Measurements from ENCODE around the gene OOSP2. TPM values are rescaled to one million over a fixed set of nuclear protein-coding genes. Genes with fewer than 3 reads are reported as not detected.
"Not testable (repeated sequence)": the region's sequence is repeated elsewhere in the genome, so short reads cannot be mapped to it uniquely, and the experiment has no call there.

The OOSP2 gene
- total RNA-seq, 1 experiment from 2014 or later = not detected

DNA sequence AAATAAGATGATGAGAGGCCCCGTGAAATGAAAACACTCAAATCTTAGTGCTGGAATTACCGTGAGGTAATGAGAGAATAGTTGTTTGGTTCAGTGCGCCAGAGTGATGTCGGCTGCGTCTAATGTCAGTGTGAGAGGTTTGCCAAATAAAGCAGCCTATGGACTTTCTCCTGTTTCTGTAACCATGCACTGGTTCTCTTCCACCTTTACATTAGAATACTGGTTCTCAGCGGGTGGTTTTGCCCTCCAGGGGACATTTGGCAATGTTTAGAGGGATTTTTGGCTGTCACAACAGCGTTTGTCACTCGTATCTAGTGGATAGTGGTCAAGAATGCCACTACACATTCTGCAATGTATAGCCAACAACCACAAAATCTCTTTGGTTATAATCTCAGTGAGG is 22.2 kb upstream of the OOSP2 start:
- H3K36me3 ChIP-seq (ENCODE audit: control insufficient read depth, insufficient read depth, low read length) = no peaks in the 10 kb centered on the region
- ATAC-seq (no peak), DNase-seq (ENCODE audit: low read depth, low spot score) (no peak)
- H3K4me3 ChIP-seq (ENCODE audit: low read depth in 2 of 2, low read length in 2 of 2) = no peak overlapping the region
- no peaks in the 10 kb centered on the region for H3K4me1 ChIP-seq (ENCODE audit: control insufficient read depth, insufficient read depth, low read length)
- TF ChIP-seq POLR2AphosphoS5 (IDR thresholded peaks at IDR 0.05; ENCODE audit: low read depth, low read length) = no peak
- H3K27ac ChIP-seq (ENCODE audit: low read length) = no peak overlapping the region
- no peaks in the 10 kb centered on the region for H3K27me3 ChIP-seq (ENCODE audit: control insufficient read depth, insufficient read depth, low read length)
- H3K9me3 ChIP-seq (ENCODE audit: control insufficient read depth, insufficient read depth, low read depth, low read length) = no peaks in the 10 kb centered on the region
- ChIA-PET POLR2A (no interaction called here), CTCF (no interaction called here)
- intact Hi-C loops (cut with micrococcal nuclease; ENCODE audit: unreplicated experiment) (no loop called here), in situ Hi-C loops (cut with HindIII; ENCODE audit: low pct_unique_long_range_greater_than_20kb, low sequenced_read_pairs) (no loop called here)
- BruUV-seq (replicated peaks) = no TSS peak

DNA sequence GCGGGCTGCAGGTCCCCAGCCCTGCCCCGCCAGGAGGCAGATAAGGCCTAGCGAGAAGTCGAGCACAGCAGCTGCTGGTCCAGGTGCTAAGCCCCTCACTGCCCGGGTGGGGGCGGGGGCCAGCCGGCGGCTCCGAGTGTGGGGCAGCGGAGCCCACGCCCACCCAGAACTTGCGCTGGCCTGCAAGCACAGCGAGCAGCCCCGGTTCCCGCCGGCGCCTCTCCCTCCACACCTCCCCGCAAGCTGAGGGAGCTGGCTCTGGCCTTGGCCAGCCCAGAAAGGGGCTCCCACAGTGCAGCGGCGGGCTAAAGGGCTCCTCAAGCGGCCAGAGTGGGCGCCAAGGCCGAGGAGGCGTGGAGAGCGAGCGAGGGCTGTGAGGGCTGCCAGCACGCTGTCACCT is 19.8 kb upstream of the OOSP2 start:
- H3K4me1 ChIP-seq (ENCODE audit: control insufficient read depth, insufficient read depth, low read length); POLR2A ChIA-PET; H3K4me3 ChIP-seq (ENCODE audit: low read depth in 2 of 2, low read length in 2 of 2); in situ Hi-C loops (cut with HindIII; ENCODE audit: low pct_unique_long_range_greater_than_20kb, low sequenced_read_pairs); H3K36me3 ChIP-seq (ENCODE audit: control insufficient read depth, insufficient read depth, low read length); H3K9me3 ChIP-seq (ENCODE audit: control insufficient read depth, insufficient read depth, low read depth, low read length); intact Hi-C loops (cut with micrococcal nuclease; ENCODE audit: unreplicated experiment); BruUV-seq (replicated peaks); DNase-seq (ENCODE audit: low read depth, low spot score); CTCF ChIA-PET; ATAC-seq; H3K27ac ChIP-seq (ENCODE audit: low read length); H3K27me3 ChIP-seq (ENCODE audit: control insufficient read depth, insufficient read depth, low read length): not testable (repeated sequence)

DNA sequence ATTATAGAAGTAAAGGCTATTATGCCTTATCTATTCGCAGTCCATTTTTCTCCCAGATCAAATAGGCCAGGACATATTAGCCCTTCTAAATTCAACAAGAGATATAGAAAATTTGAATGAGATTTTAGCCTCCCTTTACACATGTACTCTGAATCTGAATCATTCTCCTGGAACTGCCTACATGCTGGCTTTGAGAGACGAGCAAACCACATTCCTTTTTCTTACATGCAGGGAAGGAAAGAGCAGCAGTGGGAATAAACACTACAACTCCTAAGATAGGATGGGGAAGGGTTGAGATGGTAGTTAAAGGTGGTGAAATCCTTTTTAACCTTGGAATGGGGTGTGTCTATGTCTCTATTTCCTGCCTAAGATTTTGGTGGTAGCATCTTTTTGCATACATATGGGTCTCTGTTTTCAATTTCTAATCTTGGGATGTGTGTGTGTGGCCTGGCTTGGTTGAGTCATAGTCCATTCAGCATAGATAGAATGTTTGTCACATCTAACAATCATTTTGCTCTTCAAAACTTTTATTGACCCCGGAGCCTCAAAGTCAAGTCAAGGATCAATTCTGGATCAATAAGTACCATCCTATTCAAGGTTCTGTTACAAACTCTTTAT is 11.1 kb upstream of the OOSP2 start:
- intact Hi-C loops (cut with micrococcal nuclease; ENCODE audit: unreplicated experiment) = no loop called here
- CTCF ChIA-PET = no interaction called here
- Histone ChIP-seq H3K9me3 (ENCODE audit: control insufficient read depth, insufficient read depth, low read depth, low read length) (no peaks in the 10 kb centered on the region), H3K36me3 (ENCODE audit: control insufficient read depth, insufficient read depth, low read length) (no peaks in the 10 kb centered on the region), H3K4me1 (ENCODE audit: control insufficient read depth, insufficient read depth, low read length) (no peaks in the 10 kb centered on the region), H3K27me3 (ENCODE audit: control insufficient read depth, insufficient read depth, low read length) (peaks cover 2% of the 10 kb centered on the region; the same call in 1 of the 2 replicates), H3K27ac (ENCODE audit: low read length) (no peak overlapping the region), H3K4me3 (ENCODE audit: low read depth in 2 of 2, low read length in 2 of 2) (no peak overlapping the region)
- DNase-seq (ENCODE audit: low read depth, low spot score) = no peak
- in situ Hi-C loops (cut with HindIII; ENCODE audit: low pct_unique_long_range_greater_than_20kb, low sequenced_read_pairs) = no loop called here
- no peak for ATAC-seq
- BruUV-seq (replicated peaks) = no TSS peak
- TF ChIP-seq, protein P1, sequence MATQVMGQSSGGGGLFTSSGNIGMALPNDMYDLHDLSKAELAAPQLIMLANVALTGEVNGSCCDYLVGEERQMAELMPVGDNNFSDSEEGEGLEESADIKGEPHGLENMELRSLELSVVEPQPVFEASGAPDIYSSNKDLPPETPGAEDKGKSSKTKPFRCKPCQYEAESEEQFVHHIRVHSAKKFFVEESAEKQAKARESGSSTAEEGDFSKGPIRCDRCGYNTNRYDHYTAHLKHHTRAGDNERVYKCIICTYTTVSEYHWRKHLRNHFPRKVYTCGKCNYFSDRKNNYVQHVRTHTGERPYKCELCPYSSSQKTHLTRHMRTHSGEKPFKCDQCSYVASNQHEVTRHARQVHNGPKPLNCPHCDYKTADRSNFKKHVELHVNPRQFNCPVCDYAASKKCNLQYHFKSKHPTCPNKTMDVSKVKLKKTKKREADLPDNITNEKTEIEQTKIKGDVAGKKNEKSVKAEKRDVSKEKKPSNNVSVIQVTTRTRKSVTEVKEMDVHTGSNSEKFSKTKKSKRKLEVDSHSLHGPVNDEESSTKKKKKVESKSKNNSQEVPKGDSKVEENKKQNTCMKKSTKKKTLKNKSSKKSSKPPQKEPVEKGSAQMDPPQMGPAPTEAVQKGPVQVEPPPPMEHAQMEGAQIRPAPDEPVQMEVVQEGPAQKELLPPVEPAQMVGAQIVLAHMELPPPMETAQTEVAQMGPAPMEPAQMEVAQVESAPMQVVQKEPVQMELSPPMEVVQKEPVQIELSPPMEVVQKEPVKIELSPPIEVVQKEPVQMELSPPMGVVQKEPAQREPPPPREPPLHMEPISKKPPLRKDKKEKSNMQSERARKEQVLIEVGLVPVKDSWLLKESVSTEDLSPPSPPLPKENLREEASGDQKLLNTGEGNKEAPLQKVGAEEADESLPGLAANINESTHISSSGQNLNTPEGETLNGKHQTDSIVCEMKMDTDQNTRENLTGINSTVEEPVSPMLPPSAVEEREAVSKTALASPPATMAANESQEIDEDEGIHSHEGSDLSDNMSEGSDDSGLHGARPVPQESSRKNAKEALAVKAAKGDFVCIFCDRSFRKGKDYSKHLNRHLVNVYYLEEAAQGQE (IDR thresholded peaks at IDR 0.05; ENCODE audit: insufficient read depth in 1 of 2, low read depth in 2 of 2, low read length in 1 of 2) = no peak
- TF ChIP-seq TCF7L2 (IDR thresholded peaks at IDR 0.05; ENCODE audit: low read depth, low read length) = no peak
- no peak for TF ChIP-seq POLR2AphosphoS5 (IDR thresholded peaks at IDR 0.05; ENCODE audit: low read depth, low read length)
- TF ChIP-seq SIN3A (IDR thresholded peaks at IDR 0.05; ENCODE audit: borderline replicate concordance, insufficient read depth, low read depth, low read length) = no peak
- TF ChIP-seq, protein P2, sequence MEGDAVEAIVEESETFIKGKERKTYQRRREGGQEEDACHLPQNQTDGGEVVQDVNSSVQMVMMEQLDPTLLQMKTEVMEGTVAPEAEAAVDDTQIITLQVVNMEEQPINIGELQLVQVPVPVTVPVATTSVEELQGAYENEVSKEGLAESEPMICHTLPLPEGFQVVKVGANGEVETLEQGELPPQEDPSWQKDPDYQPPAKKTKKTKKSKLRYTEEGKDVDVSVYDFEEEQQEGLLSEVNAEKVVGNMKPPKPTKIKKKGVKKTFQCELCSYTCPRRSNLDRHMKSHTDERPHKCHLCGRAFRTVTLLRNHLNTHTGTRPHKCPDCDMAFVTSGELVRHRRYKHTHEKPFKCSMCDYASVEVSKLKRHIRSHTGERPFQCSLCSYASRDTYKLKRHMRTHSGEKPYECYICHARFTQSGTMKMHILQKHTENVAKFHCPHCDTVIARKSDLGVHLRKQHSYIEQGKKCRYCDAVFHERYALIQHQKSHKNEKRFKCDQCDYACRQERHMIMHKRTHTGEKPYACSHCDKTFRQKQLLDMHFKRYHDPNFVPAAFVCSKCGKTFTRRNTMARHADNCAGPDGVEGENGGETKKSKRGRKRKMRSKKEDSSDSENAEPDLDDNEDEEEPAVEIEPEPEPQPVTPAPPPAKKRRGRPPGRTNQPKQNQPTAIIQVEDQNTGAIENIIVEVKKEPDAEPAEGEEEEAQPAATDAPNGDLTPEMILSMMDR (IDR thresholded peaks at IDR 0.05) = no peak
- POLR2A ChIA-PET = no interaction called here

DNA sequence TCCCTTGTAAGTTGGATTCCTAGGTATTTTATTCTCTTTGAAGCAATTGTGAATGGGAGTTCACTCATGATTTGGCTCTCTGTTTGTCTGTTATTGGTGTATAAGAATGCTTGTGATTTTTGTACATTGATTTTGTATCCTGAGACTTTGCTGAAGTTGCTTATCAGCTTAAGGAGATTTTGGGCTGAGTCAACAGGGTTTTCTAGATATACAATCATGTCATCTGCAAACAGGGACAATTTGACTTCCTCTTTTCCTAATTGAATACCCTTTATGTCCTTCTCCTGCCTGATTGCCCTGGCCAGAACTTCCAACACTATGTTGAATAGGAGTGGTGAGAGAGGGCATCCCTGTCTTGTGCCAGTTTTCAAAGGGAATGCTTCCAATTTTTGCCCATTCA is 10.2 kb downstream of the OOSP2 start:
- POLR2A ChIA-PET; H3K9me3 ChIP-seq (ENCODE audit: control insufficient read depth, insufficient read depth, low read depth, low read length); in situ Hi-C loops (cut with HindIII; ENCODE audit: low pct_unique_long_range_greater_than_20kb, low sequenced_read_pairs); CTCF ChIA-PET; H3K4me1 ChIP-seq (ENCODE audit: control insufficient read depth, insufficient read depth, low read length); H3K27me3 ChIP-seq (ENCODE audit: control insufficient read depth, insufficient read depth, low read length); BruUV-seq (replicated peaks); ATAC-seq; intact Hi-C loops (cut with micrococcal nuclease; ENCODE audit: unreplicated experiment); H3K4me3 ChIP-seq (ENCODE audit: low read depth in 2 of 2, low read length in 2 of 2); H3K27ac ChIP-seq (ENCODE audit: low read length); H3K36me3 ChIP-seq (ENCODE audit: control insufficient read depth, insufficient read depth, low read length); DNase-seq (ENCODE audit: low read depth, low spot score): not testable (repeated sequence)

DNA sequence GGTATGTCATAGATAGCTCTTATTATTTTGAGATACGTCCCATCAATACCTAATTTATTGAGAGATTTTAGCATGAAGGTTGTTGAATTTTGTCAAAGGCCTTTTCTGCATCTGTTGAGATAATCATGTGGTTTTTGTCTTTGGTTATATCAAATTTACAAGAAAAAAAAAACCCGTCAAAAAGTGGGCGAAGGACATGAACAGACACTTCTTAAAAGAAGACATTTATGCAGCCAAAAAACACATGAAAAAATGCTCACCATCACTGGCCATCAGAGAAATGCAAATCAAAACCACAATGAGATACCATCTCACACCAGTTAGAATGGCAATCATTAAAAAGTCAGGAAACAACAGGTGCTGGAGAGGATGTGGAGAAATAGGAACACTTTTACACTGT is 10.6 kb downstream of the OOSP2 start:
- POLR2A ChIA-PET; H3K4me3 ChIP-seq (ENCODE audit: low read depth in 2 of 2, low read length in 2 of 2); H3K4me1 ChIP-seq (ENCODE audit: control insufficient read depth, insufficient read depth, low read length); ATAC-seq; H3K36me3 ChIP-seq (ENCODE audit: control insufficient read depth, insufficient read depth, low read length); H3K27me3 ChIP-seq (ENCODE audit: control insufficient read depth, insufficient read depth, low read length); intact Hi-C loops (cut with micrococcal nuclease; ENCODE audit: unreplicated experiment); in situ Hi-C loops (cut with HindIII; ENCODE audit: low pct_unique_long_range_greater_than_20kb, low sequenced_read_pairs); CTCF ChIA-PET; DNase-seq (ENCODE audit: low read depth, low spot score); H3K27ac ChIP-seq (ENCODE audit: low read length); BruUV-seq (replicated peaks); H3K9me3 ChIP-seq (ENCODE audit: control insufficient read depth, insufficient read depth, low read depth, low read length): not testable (repeated sequence)

All from Panc1 (cell line).